Measurements from ENCODE around the gene APOLD1.
"Not testable (repeated sequence)": the region's sequence is repeated elsewhere in the genome, so short reads cannot be mapped to it uniquely, and the experiment has no call there.

APOLD1 gene

GRCh38 chr12:12806784-12807516, 21.5 kb downstream of the APOLD1 start:
- in situ Hi-C loops (cut with HindIII; ENCODE audit: low sequenced_read_pairs), result no loop called here

GRCh38 chr12:12807517-12807903, 22.1 kb downstream of the APOLD1 start:
- in situ Hi-C loops (cut with HindIII; ENCODE audit: low sequenced_read_pairs), result not testable (repeated sequence)

- in situ Hi-C loops (cut with HindIII; ENCODE audit: low sequenced_read_pairs), result no loop called here
Observed at GRCh38 chr12:12807970-12808702, 22.7 kb downstream of the APOLD1 start.

DNA sequence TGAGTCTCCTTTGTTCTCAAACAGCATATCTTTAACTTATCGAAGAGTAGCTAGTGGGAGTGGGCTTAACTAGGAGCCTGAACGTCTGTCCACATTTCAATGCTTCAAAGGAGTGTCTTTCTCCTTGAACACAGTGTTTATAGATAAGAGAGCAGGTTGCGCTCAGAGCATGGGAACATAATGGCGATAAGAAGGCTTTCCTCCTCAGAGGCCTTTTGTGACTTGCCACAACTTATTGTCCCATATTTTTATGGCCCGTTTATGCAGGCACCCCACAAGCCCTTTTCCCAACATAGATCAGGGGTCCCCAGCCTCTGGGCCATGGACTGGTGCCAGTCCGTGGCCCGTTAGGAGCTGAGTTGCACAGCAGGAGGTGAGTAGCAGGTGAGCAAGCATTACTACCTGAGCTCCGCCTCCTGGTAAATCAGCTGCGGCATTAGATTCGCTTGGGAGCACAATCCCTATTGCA, 25.1 kb downstream of the APOLD1 start:
- in situ Hi-C loops (cut with HindIII; ENCODE audit: low sequenced_read_pairs), result no loop called here

DNA sequence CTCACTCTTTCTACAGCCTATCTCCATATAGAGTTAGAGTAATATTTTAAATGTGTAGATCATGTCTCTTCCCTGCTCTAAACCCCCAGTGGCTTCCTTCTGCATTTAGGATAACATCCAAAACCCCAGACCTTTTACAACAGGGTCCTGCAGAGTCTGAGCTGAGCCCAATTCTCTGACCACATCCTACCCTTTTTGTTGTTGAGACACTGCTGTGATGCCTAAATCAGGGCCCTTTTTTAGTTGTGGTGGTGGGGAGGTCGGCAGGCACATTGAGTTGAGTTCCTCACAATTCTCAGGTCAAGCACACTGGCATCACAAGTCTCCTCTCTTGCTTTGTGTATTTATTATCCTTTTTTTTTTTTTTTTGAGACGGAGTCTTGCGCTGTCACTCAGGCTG, 25.9 kb downstream of the APOLD1 start:
- in situ Hi-C loops (cut with HindIII; ENCODE audit: low sequenced_read_pairs), result no loop called here

DNA sequence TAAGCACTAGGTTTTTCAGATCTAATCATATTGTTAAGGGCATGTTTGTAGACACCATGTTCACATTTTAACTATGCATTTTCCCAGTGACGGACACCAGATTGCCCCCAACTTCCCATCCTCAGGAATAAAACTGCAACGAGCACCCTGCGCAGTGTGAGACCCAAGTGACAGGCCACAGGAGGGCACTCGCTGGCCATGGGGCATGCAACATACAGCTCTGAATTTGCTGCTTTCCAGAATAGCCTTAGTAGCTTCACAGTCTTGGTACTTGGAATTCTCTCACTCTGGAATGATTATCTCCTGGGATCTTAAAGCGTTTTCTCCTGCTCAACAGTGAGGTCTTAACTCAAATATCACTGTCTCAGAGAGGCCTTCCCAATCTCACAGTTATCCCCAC, 26.7 kb downstream of the APOLD1 start:
- in situ Hi-C loops (cut with HindIII; ENCODE audit: low sequenced_read_pairs), result no loop called here

DNA sequence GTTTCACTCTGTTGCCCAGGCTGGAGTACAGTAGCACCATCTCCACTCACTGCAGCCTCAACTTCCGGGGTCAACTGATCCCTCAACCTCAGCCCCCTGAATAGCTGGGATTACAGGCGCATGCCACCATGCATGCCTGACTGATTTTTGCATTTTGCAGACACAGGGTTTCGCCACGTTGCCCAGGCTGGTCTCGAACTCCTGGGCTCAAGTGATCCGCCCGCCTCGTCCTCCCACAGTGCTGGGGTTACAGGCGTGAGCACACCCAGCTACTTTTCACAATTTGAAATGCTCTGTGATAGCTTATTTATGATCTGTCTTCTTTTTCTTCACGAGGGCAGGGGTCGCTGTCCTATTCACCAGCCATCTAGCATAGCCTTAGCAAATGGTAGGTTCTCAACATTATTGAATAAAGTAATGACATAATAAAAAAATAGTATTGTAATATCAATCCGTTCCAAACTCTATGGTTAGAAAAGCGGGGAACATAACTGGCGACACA, 27.2 kb downstream of the APOLD1 start:
- in situ Hi-C loops (cut with HindIII; ENCODE audit: low sequenced_read_pairs), result no loop called here

DNA sequence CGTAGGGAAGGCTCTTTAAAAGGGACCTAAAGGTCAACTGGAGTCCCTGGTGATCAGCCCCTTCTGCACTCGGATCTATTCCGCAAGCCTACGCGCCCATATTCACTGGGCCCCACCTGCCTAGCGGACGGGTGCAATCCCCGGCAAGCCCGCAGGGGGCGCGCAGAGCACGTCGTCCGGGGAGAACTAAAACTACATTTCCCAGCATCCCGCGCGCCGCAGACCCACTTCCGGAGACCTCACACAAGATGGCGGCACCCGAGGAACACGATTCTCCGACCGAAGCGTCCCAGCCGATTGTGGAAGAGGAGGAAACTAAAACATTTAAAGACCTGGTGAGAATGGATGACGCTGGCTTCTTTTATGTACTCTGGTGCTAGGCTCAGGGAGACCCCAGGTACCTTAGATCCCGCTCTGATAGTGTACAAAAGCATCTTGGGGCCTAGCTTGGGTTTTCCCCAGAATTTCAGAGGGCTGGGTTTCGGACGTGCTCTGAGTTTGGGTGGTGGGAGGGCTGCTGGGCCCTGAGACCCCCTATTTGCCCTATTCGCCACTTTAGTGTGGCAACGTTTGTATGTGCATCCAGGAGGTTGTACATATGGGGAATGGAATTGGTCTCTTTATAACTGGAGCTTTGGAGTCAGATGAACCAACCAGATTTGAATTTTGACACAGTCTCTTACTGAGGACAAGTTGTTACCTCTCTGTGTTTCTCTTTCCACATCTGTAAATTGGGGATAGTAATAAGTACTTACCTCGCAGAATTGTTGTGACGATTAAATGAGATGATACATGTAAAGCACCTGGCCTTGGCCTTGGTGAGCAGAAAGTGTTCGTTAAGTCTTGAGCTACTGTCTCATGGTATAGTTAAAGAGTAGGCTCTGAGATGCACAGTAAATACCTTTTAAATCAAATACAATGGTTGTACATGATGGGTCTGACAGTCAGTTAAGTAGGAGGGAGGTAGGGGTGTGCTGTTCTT, 28.0 kb downstream of the APOLD1 start, which contains the start of gene DDX47:
Gene DDX47, plus strand, starts transcription at position 227 of the 982 bp plus-strand sequence. Its CDS starts 22 bp downstream, at position 249.
- in situ Hi-C loops (cut with HindIII; ENCODE audit: low sequenced_read_pairs), result no loop called here

DNA sequence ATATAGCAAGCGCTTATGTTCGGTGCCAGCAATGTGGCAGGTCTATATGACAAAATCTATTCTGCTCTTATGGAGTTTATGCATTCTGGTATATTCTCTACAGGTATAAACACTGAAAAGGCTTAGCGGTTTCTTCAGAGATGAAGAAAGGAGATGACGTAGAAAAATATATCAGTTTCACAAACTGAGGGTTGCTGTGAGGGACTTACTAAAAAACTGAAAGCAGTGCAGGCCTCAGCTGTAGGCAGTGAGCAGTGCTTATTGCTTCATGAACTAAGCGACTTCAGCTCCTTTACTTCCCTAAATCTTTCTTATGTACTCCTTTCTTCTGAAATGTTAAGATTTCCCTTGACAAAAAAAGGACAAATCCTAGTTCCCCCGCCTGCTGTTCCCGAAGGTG, 32.2 kb downstream of the APOLD1 start:
- in situ Hi-C loops (cut with HindIII; ENCODE audit: low sequenced_read_pairs), result no loop called here

- in situ Hi-C loops (cut with HindIII; ENCODE audit: low sequenced_read_pairs), result no loop called here
Observed at GRCh38 chr12:12818701-12819100, 33.2 kb downstream of the APOLD1 start.

DNA sequence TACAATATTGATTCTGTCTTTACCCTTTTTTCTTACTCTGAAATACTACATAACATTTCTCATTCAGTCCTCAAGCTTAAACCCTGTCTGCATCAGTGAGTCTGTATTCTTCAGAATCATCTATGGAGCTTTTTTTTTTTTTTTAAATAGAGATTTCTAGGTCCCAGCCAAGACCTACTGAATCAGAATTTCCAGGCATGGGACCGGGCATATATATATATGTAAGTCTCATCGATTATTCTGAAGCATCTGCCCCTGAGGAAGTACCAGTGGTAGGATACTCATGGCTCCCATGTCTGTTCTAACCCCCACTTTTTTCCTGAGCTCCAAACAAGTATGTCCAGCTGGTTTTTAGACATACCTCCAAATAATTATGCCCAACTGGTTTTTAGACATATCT, 33.8 kb downstream of the APOLD1 start:
- in situ Hi-C loops (cut with HindIII; ENCODE audit: low sequenced_read_pairs), result no loop called here

- in situ Hi-C loops (cut with HindIII; ENCODE audit: low sequenced_read_pairs), result no loop called here
Observed at GRCh38 chr12:12819752-12820311, 34.4 kb downstream of the APOLD1 start.

DNA sequence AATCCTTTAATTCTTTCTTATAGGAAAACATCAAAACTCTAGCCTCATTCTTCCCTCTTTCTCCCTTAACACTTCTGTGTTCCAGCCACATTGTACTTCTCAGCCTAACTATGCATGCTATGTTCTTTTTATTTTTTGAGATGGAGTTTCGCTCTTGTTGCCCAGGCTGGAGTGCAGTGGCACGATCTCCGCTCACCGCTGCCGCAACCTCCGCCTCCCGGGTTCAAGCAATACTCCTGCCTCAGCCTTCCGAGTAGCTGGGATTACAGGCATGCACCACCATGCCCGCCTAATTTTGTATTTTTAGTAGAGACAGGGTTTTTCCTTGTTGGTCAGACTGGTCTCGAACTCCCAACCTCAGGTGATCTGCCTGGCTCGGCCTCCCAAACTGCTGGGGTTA, 34.9 kb downstream of the APOLD1 start:
- in situ Hi-C loops (cut with HindIII; ENCODE audit: low sequenced_read_pairs), result not testable (repeated sequence)

GRCh38 chr12:12821975-12822374, 36.5 kb downstream of the APOLD1 start:
- in situ Hi-C loops (cut with HindIII; ENCODE audit: low sequenced_read_pairs), result no loop called here

GRCh38 chr12:12822886-12823285, 37.4 kb downstream of the APOLD1 start:
- in situ Hi-C loops (cut with HindIII; ENCODE audit: low sequenced_read_pairs), result no loop called here

DNA sequence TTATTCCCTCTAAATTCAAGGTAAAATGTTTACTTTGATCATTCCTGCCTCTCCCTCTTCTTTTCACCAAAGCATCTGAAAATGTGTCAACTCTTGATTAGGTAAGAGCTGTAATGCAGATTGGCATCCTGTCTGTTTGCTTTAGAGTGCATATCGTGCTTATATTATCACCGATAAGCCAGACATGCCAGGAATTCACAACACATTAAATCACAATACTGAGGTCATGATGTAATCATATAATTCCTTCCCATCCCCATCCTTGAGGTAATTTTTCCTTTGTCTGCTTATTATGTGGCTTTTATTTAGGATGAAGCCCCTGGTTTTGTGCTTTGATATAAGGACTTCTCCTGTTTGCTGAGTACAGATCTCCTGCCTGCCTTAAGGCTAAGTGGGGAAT, 37.8 kb downstream of the APOLD1 start:
- in situ Hi-C loops (cut with HindIII; ENCODE audit: low sequenced_read_pairs), result no loop called here

DNA sequence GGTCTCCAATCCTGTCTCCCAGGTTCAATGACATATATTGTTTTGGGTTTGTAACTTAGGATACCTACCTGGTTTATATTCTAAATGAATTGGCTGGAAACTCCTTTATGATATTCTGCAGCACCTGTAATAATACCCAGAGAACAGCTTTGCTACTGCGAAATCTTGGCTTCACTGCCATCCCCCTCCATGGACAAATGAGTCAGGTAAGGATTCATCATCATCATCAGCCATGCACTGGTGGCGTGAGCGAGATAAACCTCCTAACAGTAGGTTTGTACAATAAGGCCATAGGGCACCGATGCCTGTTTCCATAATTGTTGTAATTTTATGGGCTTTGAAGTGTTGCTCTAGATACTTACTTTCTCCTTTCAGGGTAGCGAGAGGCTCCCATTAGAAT, 38.4 kb downstream of the APOLD1 start:
- in situ Hi-C loops (cut with HindIII; ENCODE audit: low sequenced_read_pairs), result no loop called here

GRCh38 chr12:12835378-12836146, 50.1 kb downstream of the APOLD1 start:
- in situ Hi-C loops (cut with HindIII; ENCODE audit: low sequenced_read_pairs), result no loop called here

GRCh38 chr12:12836571-12836970, 51.1 kb downstream of the APOLD1 start:
- in situ Hi-C loops (cut with HindIII; ENCODE audit: low sequenced_read_pairs), result no loop called here

Data from DLD1 (cell line).